Measurements from ENCODE around the gene SLC22A15.

DNA sequence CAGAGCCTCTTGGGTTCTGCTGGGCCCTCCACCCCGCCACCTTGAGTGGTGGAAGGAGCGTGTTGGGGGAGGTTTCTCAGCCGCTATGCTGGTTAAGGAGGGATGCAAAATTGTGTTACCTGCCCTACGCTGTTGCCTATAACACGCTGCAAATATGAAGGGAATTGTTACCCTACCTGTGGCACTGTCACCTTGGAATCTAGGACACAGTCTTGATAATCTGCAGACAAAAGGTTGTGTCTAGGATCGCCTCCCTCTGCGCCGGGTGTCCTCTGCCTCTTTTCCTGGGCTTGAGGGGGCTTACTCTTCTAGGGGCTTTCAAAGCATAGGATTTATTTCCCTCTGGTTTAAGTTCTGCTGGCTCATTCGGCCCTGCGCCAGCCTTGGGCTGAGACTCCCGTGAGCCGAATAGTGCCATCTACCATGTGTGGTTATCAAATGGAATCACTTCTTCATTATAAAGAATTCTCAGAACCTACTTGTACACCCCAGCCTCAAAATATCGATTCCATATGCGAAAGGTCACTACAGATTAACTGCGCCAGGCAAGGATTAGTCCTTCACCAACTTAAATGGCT is 697 bp downstream of the SLC22A15 start:
- no peak for TF ChIP-seq POLR2AphosphoS5 (IDR thresholded peaks at IDR 0.05; ENCODE audit: low read depth, low read length)
- TF ChIP-seq SIN3A (IDR thresholded peaks at IDR 0.05; ENCODE audit: borderline replicate concordance, insufficient read depth, low read length), result no peak
- no peak for TF ChIP-seq TAF1 (IDR thresholded peaks at IDR 0.05; ENCODE audit: borderline replicate concordance, insufficient read depth, low read length)
- TF ChIP-seq REST (IDR thresholded peaks at IDR 0.05; ENCODE audit: insufficient read depth in 1 of 2, low read depth in 2 of 2, low read length in 2 of 2), result no peak

Data from PFSK-1 (cell line).